Activated T-cell treated with anti-CD3 and anti-CD28 coated beads for 1 hour (primary cell): ENCODE measurements around the gene RAB21.
"Not testable (repeated sequence)": the region's sequence is repeated elsewhere in the genome, so short reads cannot be mapped to it uniquely, and the experiment has no call there.

Experiments
- DNase-seq: peaks from one replicate; pipeline ENCODE4 v3.0.0-alpha.2; 2020; ENCODE audit warnings: low read depth

RAB21 gene

DNA sequence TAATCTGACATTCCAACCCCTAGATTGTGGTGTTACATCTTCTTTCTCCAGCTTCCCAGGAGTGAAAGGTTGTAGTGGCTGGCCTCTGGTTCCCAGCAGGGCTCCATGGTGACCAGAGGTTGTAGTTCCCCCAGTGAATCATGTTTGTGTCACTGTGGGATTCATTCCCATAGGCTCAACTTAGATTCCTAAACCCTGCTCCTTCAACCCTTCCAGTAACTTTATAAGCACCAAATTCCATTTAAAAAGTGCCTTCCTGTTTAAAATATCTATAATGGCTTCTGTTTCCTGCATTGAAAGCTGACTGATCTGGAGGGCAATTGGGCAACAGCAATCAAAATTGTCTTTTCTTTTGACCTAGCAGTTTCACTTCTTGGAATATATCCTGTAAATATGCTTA, 44.4 kb downstream of the RAB21 start:
- no peak for DNase-seq

DNA sequence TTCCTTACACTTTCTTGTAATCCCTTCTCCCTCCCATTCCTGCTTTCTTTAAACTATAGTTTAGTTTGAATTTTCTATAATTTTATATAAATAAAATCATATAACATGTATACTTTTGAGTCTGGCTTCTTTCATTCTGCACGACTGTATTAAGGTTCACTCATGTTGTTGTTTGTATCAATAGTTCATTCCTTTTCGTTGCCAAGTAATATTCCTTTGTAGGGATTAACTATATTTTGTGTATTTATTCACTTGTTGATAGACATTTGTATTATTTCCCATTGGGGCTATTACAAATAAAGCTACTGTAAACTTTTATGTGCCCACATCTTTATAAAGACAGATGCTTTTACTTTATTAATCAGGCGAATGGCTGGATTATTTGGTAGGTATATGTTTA, 45.5 kb downstream of the RAB21 start:
- no peak for DNase-seq

DNA sequence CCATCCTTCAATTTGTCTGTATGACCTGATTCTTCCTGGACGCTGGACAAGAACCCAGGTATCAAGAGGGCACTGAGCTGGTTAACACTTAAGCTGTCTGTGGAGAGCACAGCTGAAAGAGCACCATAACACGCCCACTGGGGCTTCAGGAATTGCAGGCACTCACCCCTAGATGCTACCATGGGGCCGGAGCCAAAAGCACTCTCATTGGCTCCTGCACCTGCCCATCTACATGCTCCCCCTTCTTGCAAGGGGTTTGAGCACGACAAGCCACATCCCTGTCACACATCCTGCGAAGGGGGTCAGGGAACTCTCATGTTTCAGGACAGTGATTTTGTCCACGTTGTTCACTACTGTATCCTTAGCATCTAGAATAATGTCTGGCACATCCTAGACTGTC, 49.8 kb downstream of the RAB21 start:
- no peak for DNase-seq

DNA sequence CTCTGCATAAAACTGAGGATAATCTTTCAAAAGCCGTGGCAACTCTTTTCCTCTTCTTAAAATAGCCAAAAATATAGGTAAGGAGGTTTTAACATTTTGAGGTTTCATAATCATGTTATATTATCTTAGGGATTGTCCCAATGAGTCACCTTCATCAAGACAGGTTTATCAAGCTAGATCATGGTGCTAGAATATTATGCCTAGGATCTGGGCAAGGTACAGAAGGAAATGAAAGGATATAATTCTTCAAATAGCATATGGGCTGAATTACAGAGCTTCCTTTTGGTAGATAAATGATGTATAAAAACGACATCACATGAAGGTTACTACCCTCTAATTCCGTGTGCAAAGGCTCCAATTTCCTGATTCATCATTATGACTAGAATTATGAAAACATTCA, 56.3 kb downstream of the RAB21 start:
- DNase-seq, result no peak

DNA sequence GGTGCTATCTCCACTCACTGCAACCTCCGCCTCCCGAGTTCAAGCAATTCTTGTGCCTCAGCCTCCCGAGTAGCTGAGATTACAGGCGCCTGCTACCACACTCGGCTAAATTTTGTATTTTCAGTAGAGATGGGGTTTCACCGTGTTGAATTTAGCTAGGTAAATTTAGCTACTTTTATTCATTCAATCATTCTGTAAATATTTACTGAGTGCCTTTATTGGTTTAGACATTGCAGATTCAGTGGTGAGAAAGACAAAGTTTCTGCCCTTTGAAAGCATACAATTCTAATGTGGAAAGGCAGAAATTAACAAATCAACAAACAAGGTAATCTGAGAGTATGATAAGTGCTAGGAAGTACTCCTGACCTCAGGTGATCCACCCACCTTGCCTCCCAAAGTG, 60.6 kb downstream of the RAB21 start:
- DNase-seq, result not testable (repeated sequence)

DNA sequence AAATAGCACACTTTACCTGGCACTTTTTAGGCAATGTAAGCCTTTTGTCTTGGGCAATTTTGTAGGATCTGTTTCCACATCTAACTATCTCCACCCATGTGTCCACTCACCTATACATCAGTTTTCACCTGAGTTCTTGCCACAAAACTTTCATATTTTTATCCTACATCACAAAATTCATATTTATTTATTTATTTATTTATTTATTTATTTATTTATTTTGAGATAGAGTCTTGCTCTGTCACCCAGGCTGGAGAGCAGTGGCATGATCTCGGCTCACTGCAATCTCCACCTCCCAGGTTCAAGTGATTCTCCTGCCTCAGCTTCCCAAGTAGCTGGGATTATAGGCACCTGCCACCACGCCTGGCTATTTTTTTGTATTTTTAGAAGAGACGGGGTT, 67.4 kb downstream of the RAB21 start:
- not testable (repeated sequence) for DNase-seq

DNA sequence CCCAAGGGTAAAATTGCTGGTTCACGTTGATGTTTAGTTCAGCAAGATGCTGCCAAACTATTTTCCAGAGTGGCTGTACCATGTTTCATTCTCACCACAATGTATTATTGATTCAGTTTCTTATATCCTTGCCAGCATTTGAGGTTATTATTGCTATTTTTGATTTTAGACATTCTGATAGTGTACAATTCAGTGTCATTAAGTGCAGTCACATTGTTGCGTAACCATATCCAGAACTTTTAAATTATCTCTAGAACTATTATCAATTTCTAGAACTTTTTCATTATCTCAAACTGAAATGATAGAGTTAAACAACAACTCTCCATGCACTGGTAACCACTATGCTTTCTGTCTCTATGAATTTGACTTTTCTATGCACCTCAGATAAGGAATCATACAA, 74.2 kb downstream of the RAB21 start:
- no peak for DNase-seq

DNA sequence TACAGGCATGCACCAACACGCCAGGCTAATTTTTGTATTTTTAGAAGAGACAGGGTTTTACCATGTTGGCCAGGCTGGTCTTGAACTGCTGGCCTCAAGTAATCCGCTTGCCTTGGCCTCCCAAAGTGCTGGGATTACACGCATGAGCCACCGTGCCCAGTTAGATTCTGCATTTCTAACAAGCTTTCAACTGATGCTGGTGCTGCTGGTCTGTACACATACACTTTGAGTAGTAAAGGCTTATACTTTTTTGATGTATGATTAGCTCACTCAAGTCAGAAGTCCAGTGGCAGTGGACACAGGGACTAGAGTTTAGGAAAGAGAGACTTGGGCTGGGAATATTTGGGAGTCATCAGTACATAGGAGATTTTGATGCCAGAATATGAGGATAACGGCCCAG, 82.7 kb downstream of the RAB21 start:
- DNase-seq, result no peak

DNA sequence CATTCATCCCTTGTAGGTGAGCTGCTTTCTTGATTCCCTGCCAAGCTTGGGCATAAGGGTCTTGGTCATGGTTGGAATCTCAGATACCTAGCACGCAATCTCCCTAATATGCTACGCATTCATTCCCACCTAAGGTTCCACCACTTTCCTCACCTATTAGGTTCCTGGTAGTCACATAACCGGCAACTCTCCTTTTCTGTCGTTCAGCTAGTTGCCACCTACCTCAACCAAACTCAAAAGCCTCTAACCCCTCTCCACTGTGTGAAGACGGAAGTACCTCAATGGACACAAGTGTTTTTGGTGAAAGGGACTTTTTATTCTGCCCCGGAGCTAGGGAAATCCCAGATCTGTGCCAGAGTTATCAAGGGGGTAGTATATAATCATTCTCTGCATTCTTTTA, 83.6 kb downstream of the RAB21 start:
- no peak for DNase-seq

DNA sequence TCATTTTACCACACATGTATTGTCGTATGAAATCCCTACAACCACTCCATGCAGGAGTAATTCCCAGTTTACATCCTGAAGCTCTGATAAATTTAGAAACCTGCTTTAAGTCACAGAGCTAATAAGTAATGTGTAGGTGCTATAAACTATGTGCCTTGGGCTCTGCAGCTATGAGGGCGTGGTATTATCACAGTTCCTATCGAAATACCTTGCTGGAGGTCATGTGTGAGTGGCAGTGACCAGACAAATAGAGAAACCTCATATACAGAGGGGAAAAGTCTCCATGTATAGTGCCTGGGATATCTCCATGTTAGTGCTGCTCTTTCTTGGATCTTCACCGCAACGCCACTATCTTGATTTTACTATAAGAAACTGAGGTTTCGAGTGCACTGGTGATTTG, 84.0 kb downstream of the RAB21 start:
- no peak for DNase-seq

DNA sequence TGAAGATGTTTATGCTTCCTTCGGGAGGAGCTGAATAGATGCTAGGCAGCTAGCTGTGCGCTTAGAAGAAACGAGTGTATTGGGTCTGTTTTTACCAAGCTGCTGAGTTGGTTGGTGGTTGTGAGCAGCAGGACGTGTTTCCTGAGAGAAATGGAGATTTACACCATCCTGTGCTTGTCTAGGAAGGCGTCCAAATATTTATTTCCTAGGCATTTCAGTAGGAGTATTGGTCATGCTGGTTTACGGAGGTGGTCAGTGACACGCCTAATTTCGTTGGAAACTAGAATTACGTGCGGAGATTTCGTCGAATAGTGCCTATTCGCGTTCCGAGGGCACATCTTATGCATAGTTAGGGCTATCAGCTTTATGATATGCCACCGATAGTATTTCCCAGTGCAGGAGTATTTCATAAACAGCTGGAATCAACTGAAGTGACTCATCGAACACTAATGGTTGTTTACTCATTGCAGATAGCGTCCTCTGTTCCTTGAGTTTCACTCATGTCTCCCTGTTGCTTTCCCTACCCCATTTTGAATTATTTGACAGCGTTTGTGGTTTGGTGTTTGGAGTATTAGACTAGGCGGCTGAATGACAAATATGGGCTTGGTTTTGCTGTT, 85.7 kb downstream of the RAB21 start:
- no peak for DNase-seq

DNA sequence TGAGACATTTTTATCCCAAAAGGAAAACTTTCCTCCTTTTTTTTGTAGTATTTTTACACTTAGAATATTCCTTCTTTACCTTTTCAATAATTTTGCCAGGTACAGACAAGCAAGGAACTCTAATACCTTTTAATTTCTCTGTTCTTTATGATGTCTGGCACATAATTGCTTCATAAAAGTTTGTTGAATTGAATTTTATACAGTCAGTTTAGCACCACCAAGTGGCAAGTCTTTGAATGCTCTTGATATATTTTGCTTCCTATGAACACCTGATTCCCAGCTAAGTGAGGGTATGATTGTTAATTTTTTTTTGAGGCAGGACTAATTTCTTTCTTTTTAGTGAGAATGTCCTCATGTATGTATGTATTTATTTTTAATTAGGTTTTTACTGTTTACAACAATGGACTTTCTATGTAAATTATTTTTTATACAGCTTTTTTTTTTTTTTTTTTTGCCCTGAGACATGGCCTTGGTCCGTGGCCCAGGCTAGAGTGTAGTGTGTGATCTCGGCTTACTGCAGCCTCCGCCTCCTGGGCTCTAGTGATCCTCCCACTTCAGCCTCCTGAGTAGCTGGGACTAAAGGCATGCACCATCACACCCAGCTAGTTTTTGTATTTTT, 91.8 kb downstream of the RAB21 start:
- DNase-seq, result no peak

DNA sequence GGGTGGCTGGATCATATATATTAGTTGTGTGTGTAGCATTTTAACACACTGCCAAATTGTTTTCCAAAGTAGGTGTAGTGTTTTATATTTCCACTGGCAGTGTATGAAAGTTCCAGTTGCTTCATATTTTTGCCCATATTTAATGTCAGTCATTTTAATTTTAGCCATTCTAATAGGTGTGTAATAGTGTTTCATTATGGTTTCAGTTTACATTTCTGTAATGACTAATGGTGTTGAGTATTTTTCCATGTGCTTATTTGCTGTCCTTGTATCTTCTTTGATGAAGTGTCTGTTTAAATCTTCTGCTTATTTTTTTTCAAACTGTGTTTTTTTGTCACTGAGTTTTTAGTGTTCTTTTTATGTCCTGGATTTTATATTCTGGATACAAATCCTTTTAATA, 93.5 kb downstream of the RAB21 start:
- no peak for DNase-seq

DNA sequence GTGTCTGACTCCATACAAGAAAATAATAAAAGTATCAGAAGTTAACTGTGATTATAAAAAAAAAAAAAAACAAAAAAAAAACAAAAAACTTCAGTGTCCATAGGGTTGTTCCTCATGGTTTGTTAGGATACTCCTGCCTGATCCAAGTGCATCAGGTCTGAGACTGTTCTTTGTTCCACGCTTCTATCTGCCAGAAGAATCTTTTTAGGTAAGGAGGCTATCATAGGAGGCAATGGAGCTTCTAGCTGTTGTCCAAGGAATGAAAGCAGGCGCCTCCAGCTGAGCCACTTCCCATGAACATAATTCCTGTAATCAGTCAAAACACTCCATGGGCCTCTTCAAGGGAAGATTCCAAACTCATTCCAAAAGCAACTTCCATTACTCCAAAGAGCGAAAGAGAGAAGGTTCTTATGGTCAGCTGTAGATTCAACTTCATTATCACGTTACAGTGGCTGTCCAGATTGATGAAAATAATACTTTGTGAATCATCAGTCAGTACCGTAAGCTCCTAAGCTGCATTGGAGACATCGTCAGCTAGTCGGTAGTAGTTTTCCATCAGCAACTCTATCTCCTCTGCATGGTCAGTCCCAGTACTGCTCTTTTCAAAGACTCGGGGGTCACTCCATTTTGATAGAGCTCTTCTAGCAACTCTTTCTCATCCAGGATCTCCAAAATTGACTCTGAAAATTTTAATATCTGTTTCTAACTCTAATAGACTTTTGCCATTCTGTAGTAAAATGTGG, 94.6 kb downstream of the RAB21 start:
- no peak for DNase-seq
